ENCODE measurements around the gene TERF2IP. TPM values are rescaled to one million over a fixed set of nuclear protein-coding genes. Genes with fewer than 3 reads are reported as not detected.
A peak's percentile ranks its signal among the peaks of the same experiment; 100 is the strongest.

TERF2IP gene
- polyA plus RNA-seq, result 128 TPM

GRCh38 chr16:75647492-75648264, at the start of gene TERF2IP, which contains the start of gene KARS1:
TSS of gene TERF2IP (plus strand) at chr16:75647773. CDS start at chr16:75647883, 110 bp downstream.
TSS of gene KARS1 (minus strand) at chr16:75647665. CDS start at chr16:75647639, 26 bp downstream.
- no peaks in the 10 kb centered on the region for H3K9me3 Mint-ChIP-seq
- H3K36me3 Mint-ChIP-seq, result peaks cover 4% of the 10 kb centered on the region
- H3K4me1 Mint-ChIP-seq, result peaks cover 40 to 49% (median 46%) of the 10 kb centered on the region in 3 donors

GRCh38 chr16:75599452-75600277, 47.9 kb upstream of the TERF2IP start:
- H3K4me3 Mint-ChIP-seq, result no peak overlapping the region
- H3K4me1 Mint-ChIP-seq, result no peaks in the 10 kb centered on the region
- H3K27ac Mint-ChIP-seq, result no peak overlapping the region
- no peaks in the 10 kb centered on the region for H3K27me3 Mint-ChIP-seq
- H3K9me3 Mint-ChIP-seq, result peaks cover 0 to 18% (median 8%) of the 10 kb centered on the region in 3 donors
- H3K36me3 Mint-ChIP-seq, result peaks cover 36% of the 10 kb centered on the region

More at GRCh38 chr16:75647492-75648264, at the start of gene TERF2IP, which contains the start of gene KARS1:
- Mint-ChIP-seq H3K27ac (peak within 1 kb of the TSS; percentile 97 to 100 (median 99)), H3K27me3 (no peaks in the 10 kb centered on the region), H3K4me3 (peak within 1 kb of the TSS; percentile 99 to 100 (median 100))

GRCh38 chr16:75603241-75603640, 44.3 kb upstream of the TERF2IP start:
- Mint-ChIP-seq H3K4me3 (no peak overlapping the region), H3K9me3 (peaks cover 0 to 11% (median 5%) of the 10 kb centered on the region in 3 donors), H3K27me3 (no peaks in the 10 kb centered on the region), H3K4me1 (no peaks in the 10 kb centered on the region), H3K36me3 (peaks cover 37% of the 10 kb centered on the region), H3K27ac (no peak overlapping the region)

GRCh38 chr16:75606507-75606906, 41.1 kb upstream of the TERF2IP start:
- no peak overlapping the region for H3K27ac Mint-ChIP-seq
- H3K9me3 Mint-ChIP-seq, result peaks cover 0 to 10% (median 5%) of the 10 kb centered on the region in 3 donors
- H3K4me3 Mint-ChIP-seq, result no peak overlapping the region
- H3K27me3 Mint-ChIP-seq, result no peaks in the 10 kb centered on the region
- peaks cover 0 to 4% (median 0%) of the 10 kb centered on the region in 3 donors for H3K4me1 Mint-ChIP-seq
- peaks cover 30% of the 10 kb centered on the region for H3K36me3 Mint-ChIP-seq

- H3K36me3 Mint-ChIP-seq, result peaks cover 2% of the 10 kb centered on the region
- no peak overlapping the region for H3K4me3 Mint-ChIP-seq
- H3K4me1 Mint-ChIP-seq, result peaks cover 6 to 9% (median 7%) of the 10 kb centered on the region in 3 donors
- no peaks in the 10 kb centered on the region for H3K9me3 Mint-ChIP-seq
- H3K27ac Mint-ChIP-seq, result no peak overlapping the region
- H3K27me3 Mint-ChIP-seq, result no peaks in the 10 kb centered on the region
Observed at GRCh38 chr16:75614066-75614897, 33.3 kb upstream of the TERF2IP start.

GRCh38 chr16:75615619-75616018, 32.0 kb upstream of the TERF2IP start:
- peaks cover 9 to 14% (median 14%) of the 10 kb centered on the region in 3 donors for H3K4me1 Mint-ChIP-seq
- no peaks in the 10 kb centered on the region for H3K27me3 Mint-ChIP-seq
- H3K36me3 Mint-ChIP-seq, result peaks cover 3% of the 10 kb centered on the region
- H3K27ac Mint-ChIP-seq, result no peak overlapping the region
- H3K4me3 Mint-ChIP-seq, result no peak overlapping the region
- H3K9me3 Mint-ChIP-seq, result no peaks in the 10 kb centered on the region

- Mint-ChIP-seq H3K4me1 (peaks cover 13 to 22% (median 22%) of the 10 kb centered on the region in 3 donors), H3K36me3 (peaks cover 3% of the 10 kb centered on the region), H3K27me3 (no peaks in the 10 kb centered on the region), H3K27ac (peak overlapping the region; percentile 3 to 84 (median 23)), H3K4me3 (peak overlapping the region in 1 of 4 donors; percentile 33), H3K9me3 (no peaks in the 10 kb centered on the region)
Observed at GRCh38 chr16:75616521-75617010, 31.0 kb upstream of the TERF2IP start.

- H3K27ac Mint-ChIP-seq, result peak overlapping the region in 1 of 3 donors; percentile 84
- H3K4me3 Mint-ChIP-seq, result peak overlapping the region in 2 of 4 donors; percentile 43 to 53
- peaks cover 15 to 26% (median 24%) of the 10 kb centered on the region in 3 donors for H3K4me1 Mint-ChIP-seq
- peaks cover 3% of the 10 kb centered on the region for H3K36me3 Mint-ChIP-seq
- H3K9me3 Mint-ChIP-seq, result no peaks in the 10 kb centered on the region
- H3K27me3 Mint-ChIP-seq, result no peaks in the 10 kb centered on the region
Observed at GRCh38 chr16:75617121-75617520, 30.5 kb upstream of the TERF2IP start.

- Mint-ChIP-seq H3K36me3 (peaks cover 3% of the 10 kb centered on the region), H3K4me3 (peak overlapping the region in 3 of 4 donors; percentile 18 to 73 (median 26)), H3K27me3 (no peaks in the 10 kb centered on the region), H3K4me1 (peaks cover 25 to 38% (median 30%) of the 10 kb centered on the region in 3 donors), H3K9me3 (no peaks in the 10 kb centered on the region), H3K27ac (peak overlapping the region in 1 of 3 donors; percentile 57)
Observed at GRCh38 chr16:75618780-75619179, 28.8 kb upstream of the TERF2IP start.

GRCh38 chr16:75620326-75621169, 27.0 kb upstream of the TERF2IP start:
- Mint-ChIP-seq H3K4me1 (peaks cover 26 to 42% (median 31%) of the 10 kb centered on the region in 3 donors), H3K36me3 (peaks cover 3% of the 10 kb centered on the region), H3K27me3 (no peaks in the 10 kb centered on the region), H3K27ac (peak overlapping the region; percentile 78 to 88 (median 82)), H3K4me3 (peak overlapping the region; percentile 37 to 99 (median 60)), H3K9me3 (no peaks in the 10 kb centered on the region)

- H3K27me3 Mint-ChIP-seq, result no peaks in the 10 kb centered on the region
- peak overlapping the region in 2 of 3 donors; percentile 82 to 88 for H3K27ac Mint-ChIP-seq
- H3K36me3 Mint-ChIP-seq, result peaks cover 3% of the 10 kb centered on the region
- H3K4me3 Mint-ChIP-seq, result peak overlapping the region in 3 of 4 donors; percentile 72 to 99 (median 99)
- peaks cover 26 to 42% (median 31%) of the 10 kb centered on the region in 3 donors for H3K4me1 Mint-ChIP-seq
- H3K9me3 Mint-ChIP-seq, result no peaks in the 10 kb centered on the region
Observed at GRCh38 chr16:75621170-75621477, 26.4 kb upstream of the TERF2IP start.

GRCh38 chr16:75622761-75623605, 24.6 kb upstream of the TERF2IP start, which contains the start of gene ADAT1:
TSS of gene ADAT1 (minus strand) at chr16:75623281. CDS start at chr16:75620799, 2,482 bp downstream.
- Mint-ChIP-seq H3K27me3 (no peaks in the 10 kb centered on the region), H3K4me3 (peak within 1 kb of the TSS; percentile 98 to 99 (median 99)), H3K36me3 (peaks cover 6% of the 10 kb centered on the region), H3K9me3 (no peaks in the 10 kb centered on the region), H3K4me1 (peaks cover 30 to 39% (median 32%) of the 10 kb centered on the region in 3 donors), H3K27ac (peak within 1 kb of the TSS; percentile 98 to 99 (median 99))
